Activated CD8-positive, alpha-beta memory T cell treated with anti-CD3 and anti-CD28 coated beads for 24 hours (primary cell): ENCODE results near the gene C1orf50.
A peak's percentile ranks its signal among the peaks of the same experiment; 100 is the strongest.
"Not testable (repeated sequence)": the region's sequence is repeated elsewhere in the genome, so short reads cannot be mapped to it uniquely, and the experiment has no call there.

ENCODE experiments used
- DNase-seq: peaks from one replicate; pipeline ENCODE4 v3.0.0-alpha.2; 2020

C1orf50 gene

GRCh38 chr1:42806171-42806570, 39.1 kb downstream of the C1orf50 start:
- no peak for DNase-seq

DNA sequence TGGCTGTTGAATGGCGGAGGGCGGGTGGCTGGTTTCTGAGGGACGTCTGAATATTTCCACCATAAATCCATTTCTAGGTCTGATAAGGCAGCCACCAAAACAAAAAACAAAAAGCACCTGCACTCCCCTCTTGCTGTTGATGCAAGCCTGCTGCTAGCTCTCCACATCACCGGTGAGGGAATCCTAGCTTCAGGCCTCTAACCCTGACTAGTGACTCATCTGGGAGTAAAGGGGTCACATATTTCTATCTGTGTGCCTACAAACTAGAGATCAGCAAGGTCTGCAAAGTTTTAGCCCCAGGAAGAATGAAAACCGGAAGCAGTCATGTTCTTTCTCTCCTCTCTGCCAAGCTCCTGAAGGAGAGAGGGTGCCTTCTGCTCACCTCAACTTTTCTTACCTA, 39.5 kb downstream of the C1orf50 start:
- no peak for DNase-seq

DNA sequence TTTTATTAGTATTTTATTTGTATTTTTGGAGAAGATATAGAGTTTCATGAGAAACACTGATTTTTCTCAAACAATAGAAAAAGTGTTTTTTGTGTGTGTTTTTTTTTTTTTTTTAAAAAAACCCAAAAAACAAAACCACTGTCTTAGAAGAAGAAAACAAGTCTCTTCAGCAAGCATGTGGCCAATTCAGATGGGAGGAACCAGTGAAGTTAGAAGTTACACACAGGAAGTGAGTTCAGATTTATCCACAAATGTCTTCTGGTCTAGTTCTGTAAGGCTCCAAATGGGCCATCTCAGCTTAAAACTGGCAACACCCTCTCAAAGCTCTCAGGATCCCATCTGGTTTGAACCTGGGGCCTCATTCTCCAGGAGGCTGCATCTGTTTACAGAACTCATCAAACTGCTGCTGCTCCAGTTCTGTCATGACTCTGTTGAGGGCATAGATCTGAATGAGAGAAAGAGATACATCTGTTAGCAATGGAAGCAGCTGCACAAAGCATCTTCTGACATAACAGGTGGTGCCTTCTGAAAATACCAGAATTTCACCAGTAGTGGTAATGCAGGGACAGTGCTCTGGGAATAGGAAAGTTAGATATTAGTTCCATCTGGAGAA, 40.1 kb downstream of the C1orf50 start:
- no peak for DNase-seq

GRCh38 chr1:42814815-42815214, 47.8 kb downstream of the C1orf50 start:
- not testable (repeated sequence) for DNase-seq

- DNase-seq, result no peak
Measured at GRCh38 chr1:42815941-42816584, 49.0 kb downstream of the C1orf50 start.

DNA sequence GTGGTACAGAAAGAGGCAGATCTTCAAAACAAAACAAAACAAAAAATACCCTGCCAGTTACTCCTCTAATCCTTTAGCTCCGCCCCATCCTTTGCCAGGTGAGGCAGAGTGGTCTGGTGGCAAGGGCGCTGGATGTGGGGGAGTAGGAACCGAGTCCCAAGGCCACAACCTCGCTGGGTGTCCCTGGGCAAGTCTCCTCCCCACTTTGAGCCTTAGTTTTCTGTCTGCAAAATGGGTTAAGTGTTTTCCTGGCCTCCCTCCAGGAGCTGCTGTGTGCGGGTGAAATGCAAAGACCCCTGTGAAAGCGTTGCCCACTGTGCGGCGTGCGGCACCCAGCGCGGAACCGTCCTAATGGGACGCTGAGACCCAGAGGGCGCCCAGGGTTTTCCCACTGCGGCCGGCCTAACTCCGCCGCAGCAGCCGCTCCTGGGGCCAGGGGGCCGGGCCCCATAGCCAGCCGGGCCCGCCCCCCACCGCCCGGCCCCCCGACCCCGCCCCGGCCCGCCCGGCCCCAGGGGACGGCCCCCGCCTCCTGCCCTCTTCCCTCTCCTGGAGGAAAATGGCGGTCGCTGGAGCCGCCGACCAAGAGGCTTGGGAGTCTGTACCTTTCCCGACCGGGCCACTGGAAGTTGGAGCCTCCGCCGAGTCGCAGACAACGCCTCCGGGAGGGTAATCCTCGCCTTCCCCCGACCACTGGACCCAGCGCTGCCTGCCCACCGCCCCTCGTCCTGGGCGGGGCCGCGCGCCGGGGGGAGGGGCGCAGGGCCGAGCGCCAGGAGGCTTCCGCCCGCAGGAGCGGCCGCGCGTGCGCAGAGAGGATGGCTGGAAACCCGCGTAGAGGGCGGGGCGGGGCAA, 49.8 kb downstream of the C1orf50 start, which contains the start of the genes ERMAP and SVBP:
Gene ERMAP (plus strand): TSS at position 538 of the 855 bp plus-strand sequence. CDS start 13,327 bp downstream, outside the sequence.
Gene SVBP (minus strand): TSS at position 813 of the 855 bp plus-strand sequence. CDS start 853 bp downstream, outside the sequence.
- peak; percentile 98 for DNase-seq

DNA sequence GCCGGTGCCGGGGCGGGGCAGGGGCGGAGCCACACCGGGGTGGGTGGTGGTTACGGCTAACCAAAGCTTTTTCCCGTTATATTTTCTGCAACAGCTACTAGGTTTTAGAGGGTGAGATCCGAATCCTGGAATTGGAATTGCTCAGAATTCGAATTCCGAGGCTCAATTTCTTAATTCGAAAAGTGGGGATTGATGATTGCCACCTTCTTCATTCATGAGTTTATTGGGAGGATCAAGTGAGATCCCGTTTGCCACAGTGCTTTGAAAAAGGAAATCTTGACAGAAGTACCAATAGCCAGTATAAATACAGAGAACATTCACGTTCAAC, 50.4 kb downstream of the C1orf50 start:
- DNase-seq, result no peak

DNA sequence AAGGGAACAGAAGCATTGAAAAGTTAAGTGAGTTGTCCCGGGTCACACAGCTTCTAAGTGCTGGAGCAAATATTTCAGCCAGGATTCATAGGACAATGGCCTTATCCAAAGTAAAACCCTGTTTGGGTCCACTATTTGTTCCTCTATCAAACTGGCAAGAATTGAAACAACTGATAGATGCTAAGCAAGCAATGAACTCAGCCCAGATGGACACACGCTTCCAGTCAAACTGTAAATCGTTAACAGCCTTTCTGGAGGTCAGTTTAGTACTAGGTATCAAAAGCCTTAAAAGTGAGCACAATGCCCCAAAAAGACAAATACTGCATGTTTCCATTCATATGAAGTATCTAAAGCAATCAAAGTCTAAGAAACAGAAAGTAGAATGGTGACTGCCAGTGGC, 50.9 kb downstream of the C1orf50 start:
- no peak for DNase-seq

GRCh38 chr1:42820813-42821212, 53.8 kb downstream of the C1orf50 start:
- DNase-seq, result no peak

DNA sequence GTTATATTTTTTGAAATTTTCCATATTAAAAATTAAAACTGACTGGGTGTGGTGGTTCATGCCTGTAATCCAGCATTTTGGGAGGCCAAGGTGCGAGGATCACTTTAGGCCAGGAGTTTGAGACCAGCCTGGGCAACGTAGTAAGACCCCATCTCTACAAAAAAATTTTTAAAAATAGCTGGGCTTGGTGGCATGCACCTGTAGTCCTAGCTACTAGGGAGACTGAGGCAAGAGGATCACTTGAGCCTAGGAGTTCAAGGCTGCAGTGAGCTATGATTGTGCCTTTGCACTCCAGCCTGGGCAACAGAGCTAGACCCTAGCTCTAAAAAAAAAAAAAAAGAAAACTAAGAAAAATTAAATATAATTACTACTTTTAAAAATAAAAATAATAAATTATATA, 54.6 kb downstream of the C1orf50 start:
- DNase-seq, result no peak

DNA sequence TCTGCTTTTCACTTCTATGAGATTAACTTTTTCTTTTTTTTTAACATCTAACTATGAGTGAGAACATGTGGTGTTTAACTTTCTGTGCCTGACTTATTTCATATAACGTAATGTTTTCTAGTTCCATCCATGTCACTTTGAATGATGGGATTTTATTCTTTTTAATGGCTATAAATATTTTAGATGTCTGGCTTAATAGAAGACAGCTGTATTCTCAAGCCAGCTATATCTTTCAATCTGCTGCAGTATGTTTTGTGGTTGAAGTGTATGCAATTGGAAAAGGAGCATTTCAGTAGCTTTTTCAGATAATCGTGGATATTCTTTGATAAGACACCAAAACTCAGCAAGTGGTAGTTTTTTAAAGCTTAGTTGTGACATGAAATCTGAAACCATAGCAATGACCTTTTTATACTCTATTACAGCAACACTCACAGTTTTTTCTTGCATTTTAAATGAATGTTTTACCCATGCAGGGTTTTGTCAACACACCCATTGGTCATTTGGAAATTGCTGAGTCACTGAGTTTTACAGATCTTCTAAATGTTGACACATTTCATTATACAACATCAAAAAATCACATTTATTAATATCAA, 55.8 kb downstream of the C1orf50 start:
- no peak for DNase-seq

- DNase-seq, result no peak
Measured at GRCh38 chr1:42824481-42825035, 57.5 kb downstream of the C1orf50 start.

- no peak for DNase-seq
Measured at GRCh38 chr1:42825036-42825851, 58.2 kb downstream of the C1orf50 start.
